A549 (cell line): ENCODE data around the gene PAPPA. TPM values are rescaled to one million over a fixed set of nuclear protein-coding genes. Genes with fewer than 3 reads are reported as not detected.

Experiments used
- ATAC-seq, 2 experiments: fragments of 200-7000 bp in 1 of 2; fragments of >200 bp in 1 of 2; cut with Nextera tagmentation in 1 of 2; cut with Tn5 transposase in 1 of 2; 3 replicates each; pipeline versions ENCODE4 v1.8.0 to v1.9.1; 2018 to 2020; ENCODE audit warnings: mild to moderate bottlenecking in 1 of 2, moderate library complexity in 1 of 2
- CTCF ChIA-PET: fragments of 300-600 bp; sonication (Branson Sonifier 250); formaldehyde crosslinking; extraction: SDS; loops from one replicate; lab custom pipeline; 2021; ENCODE audit warnings: antibody characterized with exemption, inconsistent platforms; lab: Yijun Ruan, JAX
- POLR2A ChIA-PET: fragments of 350-600 bp; formaldehyde crosslinking; extraction: SDS; loops from one replicate; lab custom pipeline; 2021; ENCODE audit warnings: antibody characterized with exemption, inconsistent platforms; lab: Yijun Ruan, JAX
- DNase-seq, 2 experiments: peaks; one replicate each; pipeline versions ENCODE4 v3.0.0 to v3.0.0-alpha.2; 2011 to 2016; ENCODE audit warnings: low read depth in 1 of 2, low spot score in 1 of 2
- FAIRE-seq: peaks from 2 replicates; lab custom pipeline; 2011; peaks lifted over from hg19 to GRCh38; lab: Jason Lieb, UNC
- H3K27ac ChIP-seq, 2 experiments: fragments of >200 bp; sonication (Bioruptor Twin); formaldehyde crosslinking; 3 replicates each; pipeline ENCODE4 v1.5.1; 2016 to 2017
- H3K4me1 ChIP-seq: fragments of >200 bp; sonication (Bioruptor Twin); formaldehyde crosslinking; 3 replicates; pipeline ENCODE4 v1.6.1; 2016
- H3K4me2 ChIP-seq: fragments of >200 bp; sonication (Bioruptor Twin); formaldehyde crosslinking; 3 replicates; pipeline ENCODE4 v1.6.1; 2016
- H3K4me3 ChIP-seq: fragments of >200 bp; sonication (Bioruptor Twin); formaldehyde crosslinking; 3 replicates; pipeline ENCODE4 v1.5.1; 2016
- H3K9me3 ChIP-seq: fragments of >200 bp; sonication (Bioruptor Twin); formaldehyde crosslinking; 3 replicates; pipeline ENCODE4 v1.6.1; 2016
- BHLHE40 ChIP-seq: IDR thresholded peaks from 2 replicates; pipeline ENCODE4 v1.6.1; 2012; ENCODE audit warnings: low read depth, low read length, inconsistent platforms
- CBX2 ChIP-seq: fragments of 200-600 bp; sonication (generic); IDR thresholded peaks from 2 replicates; pipeline ENCODE4 v1.6.1; 2016; ENCODE audit warnings: low read depth, mild to moderate bottlenecking, borderline replicate concordance
- CEBPB ChIP-seq, 2 experiments: fragments of >200 bp in 1 of 2; sonication (Bioruptor Twin) in 1 of 2; formaldehyde crosslinking in 1 of 2; IDR thresholded peaks; 2 replicates each; pipeline ENCODE4 v1.6.1; 2012 to 2016
- CHD4 ChIP-seq: fragments of 200-600 bp; sonication (generic); IDR thresholded peaks from 2 replicates; pipeline ENCODE4 v1.6.1; 2016; ENCODE audit warnings: antibody characterized with exemption, mild to moderate bottlenecking, borderline replicate concordance
- CTCF ChIP-seq: fragments of >200 bp; sonication (Bioruptor Twin); formaldehyde crosslinking; IDR thresholded peaks from 3 replicates; pipeline ENCODE4 v1.5.1; 2016
- ELK1 ChIP-seq: fragments of 150-350 bp; IDR thresholded peaks from 2 replicates; pipeline ENCODE4 v1.6.1; 2014; ENCODE audit warnings: low read depth, mild to moderate bottlenecking, low read length
- KDM1A ChIP-seq: fragments of 200-600 bp; sonication (generic); IDR thresholded peaks from 2 replicates; pipeline ENCODE4 v1.6.1; 2016; ENCODE audit warnings: low read depth, mild to moderate bottlenecking
- NFE2L2 ChIP-seq: fragments of 150-350 bp; conservative IDR thresholded peaks from 2 replicates; pipeline ENCODE4 v1.6.1; 2014; ENCODE audit warnings: low read length
- NPAS2 ChIP-seq: fragments of 250-450 bp; sonication (Bioruptor Pico); IDR thresholded peaks from 2 replicates; pipeline ENCODE4 v1.8.0; 2022; ENCODE audit warnings: mild to moderate bottlenecking, moderate library complexity, borderline replicate concordance
- NR3C1 ChIP-seq: fragments of >200 bp; sonication (Bioruptor Twin); formaldehyde crosslinking; IDR thresholded peaks from 3 replicates; pipeline ENCODE4 v1.6.1; 2017
- POLR2A ChIP-seq: IDR thresholded peaks from 2 replicates; pipeline ENCODE4 v1.6.1; 2012; ENCODE audit warnings: mild to moderate bottlenecking, low read length
- RAD21 ChIP-seq, 2 experiments: fragments of >200 bp in 1 of 2; sonication (Bioruptor Twin) in 1 of 2; formaldehyde crosslinking in 1 of 2; IDR thresholded peaks in 1 of 2; conservative IDR thresholded peaks in 1 of 2; 2 replicates in 1 of 2; 3 replicates in 1 of 2; pipeline ENCODE4 v1.6.1; 2012 to 2018; ENCODE audit warnings: inconsistent platforms in 1 of 2
- RARB ChIP-seq: fragments of 250-450 bp; sonication (Bioruptor Pico); IDR thresholded peaks from 2 replicates; pipeline ENCODE4 v1.8.0; 2021; ENCODE audit warnings: mild to moderate bottlenecking, moderate library complexity
- RNF2 ChIP-seq: fragments of 200-600 bp; sonication (generic); IDR thresholded peaks from 2 replicates; pipeline ENCODE4 v1.6.1; 2016; ENCODE audit warnings: low read depth, mild to moderate bottlenecking, antibody characterized with exemption, moderate library complexity, borderline replicate concordance
- SMC3 ChIP-seq: fragments of >200 bp; sonication (Bioruptor Twin); formaldehyde crosslinking; IDR thresholded peaks from 3 replicates; pipeline ENCODE4 v1.6.1; 2018; ENCODE audit warnings: inconsistent platforms
- SREBF2 ChIP-seq: fragments of 450-650 bp; IDR thresholded peaks from 2 replicates; pipeline ENCODE4 v1.6.1; 2014; ENCODE audit warnings: mild to moderate bottlenecking, moderate library complexity
- TFCP2L1 ChIP-seq: fragments of 250-450 bp; sonication (Bioruptor Pico); IDR thresholded peaks from 2 replicates; pipeline ENCODE4 v1.5.0; 2021; ENCODE audit warnings: mild to moderate bottlenecking
- USF2 ChIP-seq: fragments of 450-650 bp; IDR thresholded peaks from 2 replicates; pipeline ENCODE4 v1.6.1; 2014; ENCODE audit warnings: antibody characterized with exemption
- ZFP36 ChIP-seq: fragments of 450-650 bp; IDR thresholded peaks from 2 replicates; pipeline ENCODE4 v1.6.1; 2014; ENCODE audit warnings: borderline replicate concordance; ENCODE audit not compliant: partially characterized antibody
- ZSCAN20 ChIP-seq: fragments of 250-450 bp; sonication (Bioruptor Pico); IDR thresholded peaks from 2 replicates; pipeline ENCODE4 v1.8.0; 2022; ENCODE audit warnings: mild to moderate bottlenecking, moderate library complexity
- WGBS: methylation state at CpG from one replicate; pipeline ENCODE4 v1.1.6; 2017; ENCODE audit errors: missing lambda C conversion rate; 5-methylcytosine and 5-hydroxymethylcytosine counted together
- polyA plus RNA-seq, 4 experiments: library from polyadenylated mRNA; depleted of rRNA in 3 of 4; stranded (reverse); fragments of >200 nt; fragmentation: RNase III in 1 of 4; extraction: RNeasy Plus Mini Kit Qiagen cat#74134 plus additional on column Dnase treatment in 1 of 4; gene quantifications; 2 replicates in 3 of 4; 3 replicates in 1 of 4; pipeline ENCODE4 v1.2.3, GENCODE V29; 2011 to 2017

Gene PAPPA
- polyA plus RNA-seq, 2 of the 4 experiments (the other 2 are of a cell fraction) = 40.0 to 127 TPM

GRCh38 chr9:116414374-116414773, 260.8 kb downstream of the PAPPA start:
- no peak for TF ChIP-seq CBX2
- TF ChIP-seq ZFP36 = no peak
- no peak for TF ChIP-seq BHLHE40
- no peak for TF ChIP-seq SMC3
- TF ChIP-seq CEBPB (IDR thresholded peaks at IDR 0.05) = no peak
- no peak for TF ChIP-seq NFE2L2
- TF ChIP-seq CTCF = no peak
- TF ChIP-seq RAD21 (conservative IDR thresholded peaks at IDR 0.05 in 1 of 2, IDR thresholded peaks at IDR 0.05 in 1 of 2) = no peak
- no peak for TF ChIP-seq ZSCAN20 (CRISPR knock-in tag)
- TF ChIP-seq TFCP2L1 = no peak
- no peak for TF ChIP-seq NPAS2
- no peak for TF ChIP-seq CHD4
- ChIA-PET POLR2A (no interaction called here), CTCF (no interaction called here)
- Histone ChIP-seq H3K9me3 (no peaks in the 10 kb centered on the region), H3K27ac (no peak overlapping the region), H3K4me2 (no peak overlapping the region), H3K4me1 (no peaks in the 10 kb centered on the region), H3K4me3 (no peak overlapping the region)
- ATAC-seq (no peak), DNase-seq (no peak), FAIRE-seq (no peak)
- WGBS = 90% methylated on average over 2 of the region's 2 CpGs

- Histone ChIP-seq H3K27ac (no peak overlapping the region), H3K4me3 (no peak overlapping the region), H3K4me1 (no peaks in the 10 kb centered on the region), H3K4me2 (no peak overlapping the region), H3K9me3 (no peaks in the 10 kb centered on the region)
- FAIRE-seq (no peak), ATAC-seq (no peak), DNase-seq (no peak)
- 92% methylated on average over 1 of the region's 1 CpG for WGBS
- TF ChIP-seq RNF2 = no peak
- TF ChIP-seq POLR2A = no peak
- TF ChIP-seq ELK1 = no peak
- TF ChIP-seq KDM1A = no peak
- TF ChIP-seq USF2 = no peak
- ChIA-PET CTCF (interaction anchor here (1.7 to 2.2 kb wide), 2 partner anchors 11 to 155 kb away, joined by 5 to 8 read pairs; no protein-coding TSS in a partner anchor), POLR2A (no interaction called here)
These were observed 262.8 kb downstream of the PAPPA start for GRCh38 chr9:116416421-116416820.

GRCh38 chr9:116417464-116417863, 263.9 kb downstream of the PAPPA start:
- H3K9me3 ChIP-seq = no peaks in the 10 kb centered on the region
- DNase-seq (no peak), ATAC-seq (no peak), FAIRE-seq (no peak)
- 80% methylated on average over 2 of the region's 2 CpGs for WGBS
- no peak for TF ChIP-seq NR3C1
- no peak for TF ChIP-seq RARB
- TF ChIP-seq SREBF2 = no peak
- ChIA-PET POLR2A (interaction anchor here (0.7 kb wide), 1 partner anchor 15 kb away, joined by 3 read pairs; no protein-coding TSS in a partner anchor), CTCF (interaction anchor here (0.6 to 1.7 kb wide), 3 partner anchors 12 to 154 kb away, joined by 3 to 5 read pairs (median 3); no protein-coding TSS in a partner anchor)
- no peak overlapping the region for H3K27ac ChIP-seq
- H3K4me1 ChIP-seq = no peaks in the 10 kb centered on the region
- no peak overlapping the region for H3K4me3 ChIP-seq
- H3K4me2 ChIP-seq = no peak overlapping the region
